HEK293 (cell line): ENCODE data around the gene SIGLECL1.

Experiments
- CTCF ChIA-PET: fragments of 350-600 bp; formaldehyde crosslinking; extraction: SDS; loops from one replicate; lab custom pipeline; 2021; ENCODE audit warnings: antibody characterized with exemption; lab: Yijun Ruan, JAX
- POLR2A ChIA-PET: fragments of 300-600 bp; formaldehyde crosslinking; extraction: SDS; loops from one replicate; lab custom pipeline; 2020; ENCODE audit warnings: antibody characterized with exemption, inconsistent platforms; lab: Yijun Ruan, JAX
- H3K27ac ChIP-seq: fragments of 200-500 bp; sonication (Bioruptor generic); 2 replicates; pipeline ENCODE4 v1.5.1; 2014; ENCODE audit warnings: low read depth, low read length, control low read depth, inconsistent platforms; ENCODE audit errors: extremely low read depth
- H3K36me3 ChIP-seq, 2 experiments: fragments of 200-500 bp in 1 of 2; sonication (Bioruptor generic) in 1 of 2; 1 replicate in 1 of 2; 2 replicates in 1 of 2; pipeline ENCODE4 v1.5.1; 2014 to 2017; ENCODE audit warnings: inconsistent platforms in 2 of 2, low read length in 2 of 2; ENCODE audit not compliant: control insufficient read depth in 2 of 2, insufficient read depth in 1 of 2
- H3K4me1 ChIP-seq: fragments of 200-500 bp; sonication (Bioruptor generic); 2 replicates; pipeline ENCODE4 v1.5.1; 2014; ENCODE audit warnings: mild to moderate bottlenecking, low read length, inconsistent platforms; ENCODE audit not compliant: control insufficient read depth, insufficient read depth
- H3K4me3 ChIP-seq: 2 replicates; pipeline ENCODE4 v1.5.1; 2011; ENCODE audit warnings: low read depth, mild to moderate bottlenecking, control low read depth, low read length, moderate library complexity
- H3K9me3 ChIP-seq: fragments of 200-500 bp; sonication (Bioruptor generic); 2 replicates; pipeline ENCODE4 v1.5.1; 2014; ENCODE audit warnings: low read depth, low read length, inconsistent platforms; ENCODE audit not compliant: control insufficient read depth, insufficient read depth
- BCL11A ChIP-seq: fragments of 450-650 bp; formaldehyde crosslinking; IDR thresholded peaks from 2 replicates; pipeline ENCODE4 v1.5.1; 2016; ENCODE audit warnings: low read depth, missing biosample characterization, missing genetic modification characterization
- GFI1B ChIP-seq: fragments of 450-650 bp; formaldehyde crosslinking; IDR thresholded peaks from 2 replicates; pipeline ENCODE4 v1.5.1; 2016; ENCODE audit warnings: missing biosample characterization, missing genetic modification characterization
- KLF8 ChIP-seq: fragments of 450-650 bp; formaldehyde crosslinking; IDR thresholded peaks from 2 replicates; pipeline ENCODE4 v1.5.1; 2016; ENCODE audit warnings: missing biosample characterization, missing genetic modification characterization
- PRDM6 ChIP-seq: fragments of 450-650 bp; formaldehyde crosslinking; IDR thresholded peaks from 2 replicates; pipeline ENCODE4 v1.5.1; 2017; ENCODE audit warnings: missing biosample characterization, missing genetic modification characterization
- SP2 ChIP-seq: fragments of 450-650 bp; formaldehyde crosslinking; IDR thresholded peaks from 2 replicates; pipeline ENCODE4 v1.5.1; 2016; ENCODE audit warnings: missing biosample characterization, missing genetic modification characterization
- TRIM28 ChIP-seq: IDR thresholded peaks from 2 replicates; pipeline ENCODE4 v1.6.1; 2011; ENCODE audit warnings: low read length, control low read depth, borderline replicate concordance
- ZBTB8A ChIP-seq: fragments of 450-650 bp; formaldehyde crosslinking; IDR thresholded peaks from 2 replicates; pipeline ENCODE4 v1.5.1; 2016; ENCODE audit warnings: missing biosample characterization, missing genetic modification characterization
- ZNF2 ChIP-seq: fragments of 450-650 bp; formaldehyde crosslinking; IDR thresholded peaks from 2 replicates; pipeline ENCODE4 v1.5.1; 2016; ENCODE audit warnings: missing biosample characterization, missing genetic modification characterization
- ZNF214 ChIP-seq: fragments of 450-650 bp; formaldehyde crosslinking; IDR thresholded peaks from 2 replicates; pipeline ENCODE4 v1.5.1; 2017; ENCODE audit warnings: missing biosample characterization, mild to moderate bottlenecking, missing genetic modification characterization, borderline replicate concordance
- ZNF24 ChIP-seq: fragments of 450-650 bp; formaldehyde crosslinking; IDR thresholded peaks from 2 replicates; pipeline ENCODE4 v1.5.1; 2016; ENCODE audit warnings: missing biosample characterization, missing genetic modification characterization
- ZNF280D ChIP-seq: fragments of 450-650 bp; formaldehyde crosslinking; IDR thresholded peaks from 2 replicates; pipeline ENCODE4 v1.5.1; 2016; ENCODE audit warnings: missing biosample characterization, missing genetic modification characterization
- ZNF292 ChIP-seq: fragments of 450-650 bp; formaldehyde crosslinking; IDR thresholded peaks from 2 replicates; pipeline ENCODE4 v1.5.1; 2016; ENCODE audit warnings: low read depth, missing biosample characterization, missing genetic modification characterization, borderline replicate concordance
- ZNF302 ChIP-seq: fragments of 450-650 bp; formaldehyde crosslinking; IDR thresholded peaks from 2 replicates; pipeline ENCODE4 v1.5.1; 2016; ENCODE audit warnings: missing biosample characterization, missing genetic modification characterization, low read depth
- ZNF394 ChIP-seq: fragments of 450-650 bp; formaldehyde crosslinking; IDR thresholded peaks from 2 replicates; pipeline ENCODE4 v1.5.1; 2016; ENCODE audit warnings: missing biosample characterization, missing genetic modification characterization, mild to moderate bottlenecking, moderate library complexity, borderline replicate concordance
- ZNF404 ChIP-seq: fragments of 450-650 bp; formaldehyde crosslinking; IDR thresholded peaks from 2 replicates; pipeline ENCODE4 v1.5.1; 2017; ENCODE audit warnings: missing biosample characterization, missing genetic modification characterization
- ZNF48 ChIP-seq: fragments of 450-650 bp; formaldehyde crosslinking; IDR thresholded peaks from 2 replicates; pipeline ENCODE4 v1.5.1; 2016; ENCODE audit warnings: missing biosample characterization, missing genetic modification characterization
- ZNF501 ChIP-seq: fragments of 450-650 bp; formaldehyde crosslinking; IDR thresholded peaks from 2 replicates; pipeline ENCODE4 v1.5.1; 2016; ENCODE audit warnings: missing biosample characterization, missing genetic modification characterization
- ZNF660 ChIP-seq: fragments of 450-650 bp; IDR thresholded peaks from 2 replicates; pipeline ENCODE4 v1.5.1; 2018; ENCODE audit warnings: missing biosample characterization, mild to moderate bottlenecking, missing genetic modification characterization
- ZNF701 ChIP-seq: fragments of 450-650 bp; formaldehyde crosslinking; IDR thresholded peaks from 2 replicates; pipeline ENCODE4 v1.5.1; 2016; ENCODE audit warnings: missing biosample characterization, missing genetic modification characterization
- ZNF707 ChIP-seq: fragments of 450-650 bp; formaldehyde crosslinking; IDR thresholded peaks from 2 replicates; pipeline ENCODE4 v1.5.1; 2016; ENCODE audit warnings: missing biosample characterization, missing genetic modification characterization
- ZNF776 ChIP-seq: fragments of 450-650 bp; formaldehyde crosslinking; IDR thresholded peaks from 2 replicates; pipeline ENCODE4 v1.5.0; 2017; ENCODE audit warnings: missing biosample characterization, missing genetic modification characterization, borderline replicate concordance
- ZSCAN30 ChIP-seq: fragments of 450-650 bp; IDR thresholded peaks from 2 replicates; pipeline ENCODE4 v1.5.1; 2018; ENCODE audit warnings: missing biosample characterization, mild to moderate bottlenecking, missing genetic modification characterization, moderate library complexity

SIGLECL1 gene

GRCh38 chr19:51253088-51253806 lies 2.4 kb downstream of the SIGLECL1 start:
- H3K36me3 ChIP-seq, result no peaks in the 10 kb centered on the region
- TF ChIP-seq SP2 (tag by site-specific recombination) (no peak), ZNF707 (tag by site-specific recombination) (no peak), ZBTB8A (tag by site-specific recombination) (no peak), ZNF280D (tag by site-specific recombination) (no peak), ZNF501 (tag by site-specific recombination) (no peak), KLF8 (tag by site-specific recombination) (no peak), ZNF24 (tag by site-specific recombination) (no peak), BCL11A (tag by site-specific recombination) (no peak), ZNF701 (tag by site-specific recombination) (no peak), ZSCAN30 (tag by site-specific recombination) (no peak)
- POLR2A ChIA-PET, result no interaction called here

GRCh38 chr19:51256155-51256625 lies 5.3 kb downstream of the SIGLECL1 start:
- ChIA-PET POLR2A (no interaction called here), CTCF (interaction anchor here (0.7 to 2.5 kb wide), 2 partner anchors 98 to 147 kb away, joined by 3 to 22 read pairs; no protein-coding TSS in a partner anchor)
- Histone ChIP-seq H3K4me3 (no peak overlapping the region), H3K4me1 (no peaks in the 10 kb centered on the region), H3K36me3 (no peaks in the 10 kb centered on the region), H3K27ac (no peak overlapping the region), H3K9me3 (no peaks in the 10 kb centered on the region)
- TF ChIP-seq ZNF292 (tag by site-specific recombination) (no peak), ZNF48 (tag by site-specific recombination) (no peak), PRDM6 (no peak), ZNF394 (no peak), TRIM28 (no peak), GFI1B (tag by site-specific recombination) (no peak), ZNF707 (tag by site-specific recombination) (no peak), ZNF214 (no peak)

More at GRCh38 chr19:51253088-51253806, 2.4 kb downstream of the SIGLECL1 start:
- H3K9me3 ChIP-seq, result no peaks in the 10 kb centered on the region
- no peak overlapping the region for H3K27ac ChIP-seq
- no peak overlapping the region for H3K4me3 ChIP-seq
- H3K4me1 ChIP-seq, result no peaks in the 10 kb centered on the region
- CTCF ChIA-PET, result interaction anchor here (0.6 to 1.1 kb wide), 3 partner anchors 95 to 165 kb away, joined by 3 to 4 read pairs (median 3); no protein-coding TSS in a partner anchor

GRCh38 chr19:51257471-51257870 lies 6.6 kb downstream of the SIGLECL1 start:
- TF ChIP-seq ZNF2 (tag by site-specific recombination) (no peak), ZNF404 (no peak), ZNF776 (tag by site-specific recombination) (no peak), ZNF302 (tag by site-specific recombination) (no peak), ZNF660 (tag by site-specific recombination) (no peak)
- POLR2A ChIA-PET, result no interaction called here
- H3K4me1 ChIP-seq, result no peaks in the 10 kb centered on the region
- no peaks in the 10 kb centered on the region for H3K36me3 ChIP-seq
- no peaks in the 10 kb centered on the region for H3K9me3 ChIP-seq
- CTCF ChIA-PET, result interaction anchor here (0.7 to 2.5 kb wide), 5 partner anchors 9 to 383 kb away, joined by 3 to 22 read pairs (median 3); no protein-coding TSS in a partner anchor
- no peak overlapping the region for H3K27ac ChIP-seq
- no peak overlapping the region for H3K4me3 ChIP-seq
